Lung (tissue), 12 donors: ENCODE measurements around the gene LRRC8E. TPM values are rescaled to one million over a fixed set of nuclear protein-coding genes. Genes with fewer than 3 reads are reported as not detected.

ENCODE experiments used
- ATAC-seq: fragments of 200-7000 bp; cut with Tn5 transposase; one replicate; pipeline ENCODE4 v1.9.1; 2020; ENCODE audit warnings: moderate number of reproducible peaks; ENCODE audit not compliant: insufficient read depth, low FRiP score
- DNase-seq, 3 donors: peaks; one replicate each; pipeline ENCODE4 v3.0.0-alpha.2; 2013 to 2017
- H3K27ac ChIP-seq, 2 donors: one replicate each; pipeline ENCODE4 v1.5.1; 2013; ENCODE audit warnings: mild to moderate bottlenecking in 2 of 2, moderate library complexity in 2 of 2, control low read depth in 1 of 2, inconsistent platforms in 1 of 2, low read depth in 1 of 2, low read length in 1 of 2
- H3K27me3 ChIP-seq, 3 donors: one replicate each; pipeline ENCODE4 v1.5.1; 2013; ENCODE audit warnings: low read length in 2 of 3; ENCODE audit not compliant: control insufficient read depth in 3 of 3, insufficient read depth in 3 of 3
- H3K36me3 ChIP-seq, 4 donors: one replicate each; pipeline ENCODE4 v1.5.1; 2013; ENCODE audit warnings: low read length in 4 of 4, mild to moderate bottlenecking in 1 of 4, moderate library complexity in 1 of 4; ENCODE audit not compliant: control insufficient read depth in 4 of 4, insufficient read depth in 4 of 4
- H3K4me1 ChIP-seq, 5 donors: one replicate each; pipeline ENCODE4 v1.5.1; 2013; ENCODE audit warnings: low read length in 5 of 5, mild to moderate bottlenecking in 2 of 5, moderate library complexity in 1 of 5; ENCODE audit not compliant: control insufficient read depth in 5 of 5, insufficient read depth in 5 of 5
- H3K4me3 ChIP-seq: one replicate; pipeline ENCODE4 v1.5.1; 2013; ENCODE audit warnings: mild to moderate bottlenecking, control low read depth, moderate library complexity
- H3K9ac ChIP-seq, 2 donors: one replicate each; pipeline ENCODE4 v1.5.1; 2013; ENCODE audit warnings: low read length in 2 of 2, control low read depth in 1 of 2; ENCODE audit not compliant: insufficient read depth in 1 of 2
- H3K9me3 ChIP-seq, 4 donors: one replicate each; pipeline ENCODE4 v1.5.1; 2013; ENCODE audit warnings: low read length in 3 of 4, mild to moderate bottlenecking in 1 of 4, moderate library complexity in 1 of 4; ENCODE audit not compliant: control insufficient read depth in 4 of 4, insufficient read depth in 3 of 4
- WGBS, 2 donors: extraction: QIAGEN DNeasy Blood & Tissue Kit; methylation state at CpG; one replicate each; pipeline ENCODE4 v1.1.7; 2013; 5-methylcytosine and 5-hydroxymethylcytosine counted together
- polyA plus RNA-seq, 2 donors: library from polyadenylated mRNA; stranded (reverse); fragments of 200-250 nt; gene quantifications; one replicate each; pipeline ENCODE4 v1.2.1, GENCODE V29; 2013
- total RNA-seq, 2 donors: library from RNA; depleted of rRNA in 1 of 2; stranded (reverse); fragments of >200 nt in 1 of 2; gene quantifications; one replicate each; pipeline ENCODE4 v1.2.1, GENCODE V29; 2014 to 2021
- TF ChIP-seq, protein P1 (sequence below): IDR thresholded peaks from 2 replicates; pipeline ENCODE4 v1.5.1; 2012; ENCODE audit warnings: mild to moderate bottlenecking; ENCODE audit errors: control extremely low read depth, extremely low read depth
- donor health status: control.
- donor health status: control.
- donor health status: Bipolar disorder and iron deficiency.
- donor health status: healthy.
- donor health status: DM: yes; HTN: yes; CAD: no.

Gene LRRC8E
- total and polyA plus RNA-seq, 4 donors, result 3.7 to 8.6 (median 5.3) TPM

DNA sequence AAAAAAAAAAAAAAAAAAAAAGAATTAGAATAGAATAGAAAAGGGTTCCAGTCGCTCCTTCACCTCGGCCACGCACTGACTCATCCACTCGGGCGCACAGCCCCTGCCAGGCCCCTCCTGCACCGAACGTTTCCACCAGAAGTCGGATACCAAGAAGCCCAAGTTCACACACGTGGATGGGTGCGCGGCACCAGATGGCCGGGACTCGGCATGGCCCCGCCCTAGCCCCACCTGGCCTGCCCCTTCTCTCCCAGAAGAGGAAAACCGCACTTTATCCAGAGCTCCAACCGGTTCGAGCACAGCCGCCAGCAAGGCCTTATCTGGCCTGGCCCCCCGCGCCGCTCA, 20.0 kb upstream of the LRRC8E start:
- DNase-seq (no peak), ATAC-seq (no peak)
- Histone ChIP-seq H3K27ac (no peak overlapping the region), H3K9me3 (peaks cover 0 to 6% (median 0%) of the 10 kb centered on the region in 4 donors), H3K36me3 (no peaks in the 10 kb centered on the region), H3K27me3 (peaks cover 0 to 22% (median 15%) of the 10 kb centered on the region in 3 donors), H3K4me3 (no peak overlapping the region), H3K9ac (no peak overlapping the region), H3K4me1 (peaks cover 0 to 26% (median 12%) of the 10 kb centered on the region in 5 donors)
- 25 to 32% methylated on average over 21 of the region's 21 CpGs for WGBS, 2 donors
- TF ChIP-seq, protein P1, sequence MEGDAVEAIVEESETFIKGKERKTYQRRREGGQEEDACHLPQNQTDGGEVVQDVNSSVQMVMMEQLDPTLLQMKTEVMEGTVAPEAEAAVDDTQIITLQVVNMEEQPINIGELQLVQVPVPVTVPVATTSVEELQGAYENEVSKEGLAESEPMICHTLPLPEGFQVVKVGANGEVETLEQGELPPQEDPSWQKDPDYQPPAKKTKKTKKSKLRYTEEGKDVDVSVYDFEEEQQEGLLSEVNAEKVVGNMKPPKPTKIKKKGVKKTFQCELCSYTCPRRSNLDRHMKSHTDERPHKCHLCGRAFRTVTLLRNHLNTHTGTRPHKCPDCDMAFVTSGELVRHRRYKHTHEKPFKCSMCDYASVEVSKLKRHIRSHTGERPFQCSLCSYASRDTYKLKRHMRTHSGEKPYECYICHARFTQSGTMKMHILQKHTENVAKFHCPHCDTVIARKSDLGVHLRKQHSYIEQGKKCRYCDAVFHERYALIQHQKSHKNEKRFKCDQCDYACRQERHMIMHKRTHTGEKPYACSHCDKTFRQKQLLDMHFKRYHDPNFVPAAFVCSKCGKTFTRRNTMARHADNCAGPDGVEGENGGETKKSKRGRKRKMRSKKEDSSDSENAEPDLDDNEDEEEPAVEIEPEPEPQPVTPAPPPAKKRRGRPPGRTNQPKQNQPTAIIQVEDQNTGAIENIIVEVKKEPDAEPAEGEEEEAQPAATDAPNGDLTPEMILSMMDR, result no peak

GRCh38 chr19:7868671-7869452, 19.4 kb upstream of the LRRC8E start:
- peaks cover 0 to 26% (median 12%) of the 10 kb centered on the region in 5 donors for H3K4me1 ChIP-seq
- WGBS, 2 donors, result 3 to 5% methylated on average over 43 to 67 of the region's 67 CpGs
- no peak overlapping the region for H3K4me3 ChIP-seq
- DNase-seq (peak; percentile 59 to 75 (median 71)), ATAC-seq (peak; percentile 73)
- H3K9ac ChIP-seq, result no peak overlapping the region
- H3K9me3 ChIP-seq, result peaks cover 0 to 1% (median 0%) of the 10 kb centered on the region in 4 donors
- H3K36me3 ChIP-seq, result no peaks in the 10 kb centered on the region
- H3K27me3 ChIP-seq, result peaks cover 0 to 26% (median 18%) of the 10 kb centered on the region in 3 donors
- TF ChIP-seq, protein P1, result peak; percentile 52
- peak overlapping the region in 1 of 2 donors; percentile 71 for H3K27ac ChIP-seq

GRCh38 chr19:7869453-7869909, 18.8 kb upstream of the LRRC8E start:
- ATAC-seq (peak; percentile 54), DNase-seq (peak in 2 of 3 donors; percentile 23 to 48)
- Histone ChIP-seq H3K27me3 (peaks cover 0 to 20% (median 19%) of the 10 kb centered on the region in 3 donors), H3K4me3 (no peak overlapping the region), H3K27ac (peak overlapping the region in 1 of 2 donors; percentile 71), H3K9me3 (peaks cover 0 to 1% (median 0%) of the 10 kb centered on the region in 4 donors), H3K9ac (no peak overlapping the region), H3K4me1 (peaks cover 0 to 27% (median 12%) of the 10 kb centered on the region in 5 donors), H3K36me3 (no peaks in the 10 kb centered on the region)
- 5 to 11% methylated on average over 43 to 47 of the region's 47 CpGs for WGBS, 2 donors
- TF ChIP-seq, protein P1, result no peak
